Brain microvascular endothelial cell (primary cell): ENCODE data around the gene GRM8.
"Not testable (repeated sequence)": the region's sequence is repeated elsewhere in the genome, so short reads cannot be mapped to it uniquely, and the experiment has no call there.

Experiments
- DNase-seq: peaks from one replicate; pipeline ENCODE4 v3.0.0-alpha.2; 2020
- H3K27ac ChIP-seq: fragments of 250-450 bp; sonication (Bioruptor Pico); 2 replicates; pipeline ENCODE4 v1.5.1; 2020; ENCODE audit warnings: mild to moderate bottlenecking, moderate library complexity
- H3K27me3 ChIP-seq: fragments of 250-450 bp; sonication (Bioruptor Pico); replicated peaks from 2 replicates; pipeline ENCODE4 v1.5.1; 2020; ENCODE audit warnings: mild to moderate bottlenecking
- H3K36me3 ChIP-seq: fragments of 250-450 bp; sonication (Bioruptor Pico); replicated peaks from 2 replicates; pipeline ENCODE4 v1.5.1; 2020; ENCODE audit warnings: mild to moderate bottlenecking
- H3K4me3 ChIP-seq: 2 replicates; pipeline ENCODE4 v1.5.1; 2011; ENCODE audit warnings: low read depth, mild to moderate bottlenecking, control low read depth, low read length, moderate library complexity
- in situ Hi-C: cut with HindIII; loops from 2 replicates; pipeline ENCODE4 v1.10.0; 2017; ENCODE audit warnings: low sequenced_read_pairs, low pct_ligation_motif_present
- TF ChIP-seq, protein P1 (sequence below): IDR thresholded peaks from 2 replicates; pipeline ENCODE4 v1.5.1; 2011; ENCODE audit warnings: low read depth, mild to moderate bottlenecking, moderate library complexity, low read length, control low read depth, inconsistent platforms; ENCODE audit errors: missing control alignments

GRM8 gene

DNA sequence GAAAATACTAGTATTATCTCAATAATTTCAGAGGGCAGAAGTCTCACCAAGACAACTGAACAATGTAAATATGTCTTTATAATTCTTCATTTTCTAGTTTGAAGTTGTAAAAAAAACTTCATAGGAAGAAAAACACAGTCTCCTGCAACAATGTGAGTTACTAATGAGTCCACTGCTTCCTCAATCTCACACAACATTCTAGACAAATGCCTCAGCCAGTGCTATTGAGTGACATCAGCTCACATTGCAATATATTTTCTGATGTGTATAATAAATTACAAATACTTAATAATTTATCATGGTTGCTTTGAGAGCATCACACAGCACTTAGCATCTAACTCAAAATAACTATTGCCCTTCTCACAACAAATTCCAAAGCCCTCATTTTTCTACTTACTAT, 321.2 kb downstream of the GRM8 start:
- TF ChIP-seq, protein P1, sequence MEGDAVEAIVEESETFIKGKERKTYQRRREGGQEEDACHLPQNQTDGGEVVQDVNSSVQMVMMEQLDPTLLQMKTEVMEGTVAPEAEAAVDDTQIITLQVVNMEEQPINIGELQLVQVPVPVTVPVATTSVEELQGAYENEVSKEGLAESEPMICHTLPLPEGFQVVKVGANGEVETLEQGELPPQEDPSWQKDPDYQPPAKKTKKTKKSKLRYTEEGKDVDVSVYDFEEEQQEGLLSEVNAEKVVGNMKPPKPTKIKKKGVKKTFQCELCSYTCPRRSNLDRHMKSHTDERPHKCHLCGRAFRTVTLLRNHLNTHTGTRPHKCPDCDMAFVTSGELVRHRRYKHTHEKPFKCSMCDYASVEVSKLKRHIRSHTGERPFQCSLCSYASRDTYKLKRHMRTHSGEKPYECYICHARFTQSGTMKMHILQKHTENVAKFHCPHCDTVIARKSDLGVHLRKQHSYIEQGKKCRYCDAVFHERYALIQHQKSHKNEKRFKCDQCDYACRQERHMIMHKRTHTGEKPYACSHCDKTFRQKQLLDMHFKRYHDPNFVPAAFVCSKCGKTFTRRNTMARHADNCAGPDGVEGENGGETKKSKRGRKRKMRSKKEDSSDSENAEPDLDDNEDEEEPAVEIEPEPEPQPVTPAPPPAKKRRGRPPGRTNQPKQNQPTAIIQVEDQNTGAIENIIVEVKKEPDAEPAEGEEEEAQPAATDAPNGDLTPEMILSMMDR, result no peak
- DNase-seq, result no peak
- in situ Hi-C loops, result no loop called here

DNA sequence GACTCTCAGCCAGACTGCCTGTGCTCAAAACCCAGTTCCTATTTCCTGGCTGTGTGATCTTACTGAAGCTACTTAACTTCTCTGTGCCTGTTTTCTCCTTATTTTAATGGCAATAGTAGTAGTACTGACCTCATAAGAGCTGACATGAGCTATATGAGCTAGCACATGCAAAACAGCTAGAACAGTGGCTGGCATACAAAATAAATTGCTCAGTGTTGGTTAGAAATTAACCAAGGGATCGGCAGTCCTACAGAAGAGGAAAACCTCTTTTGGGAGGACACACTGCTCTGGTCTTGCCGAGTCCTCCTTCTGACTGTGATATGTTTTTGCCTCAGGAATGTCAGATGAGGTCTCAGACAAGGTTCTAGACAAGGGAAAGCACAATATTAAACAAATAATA, 322.6 kb downstream of the GRM8 start:
- H3K36me3 ChIP-seq, result no peaks in the 10 kb centered on the region
- H3K27me3 ChIP-seq, result no peaks in the 10 kb centered on the region
- TF ChIP-seq, protein P1, result no peak
- no peak overlapping the region for H3K4me3 ChIP-seq
- no peak for DNase-seq
- in situ Hi-C loops, result no loop called here
- no peak overlapping the region for H3K27ac ChIP-seq

More for the DNA sequence above, 321.2 kb downstream of the GRM8 start:
- no peaks in the 10 kb centered on the region for H3K27me3 ChIP-seq
- no peak overlapping the region for H3K27ac ChIP-seq
- no peak overlapping the region for H3K4me3 ChIP-seq
- H3K36me3 ChIP-seq, result no peaks in the 10 kb centered on the region

DNA sequence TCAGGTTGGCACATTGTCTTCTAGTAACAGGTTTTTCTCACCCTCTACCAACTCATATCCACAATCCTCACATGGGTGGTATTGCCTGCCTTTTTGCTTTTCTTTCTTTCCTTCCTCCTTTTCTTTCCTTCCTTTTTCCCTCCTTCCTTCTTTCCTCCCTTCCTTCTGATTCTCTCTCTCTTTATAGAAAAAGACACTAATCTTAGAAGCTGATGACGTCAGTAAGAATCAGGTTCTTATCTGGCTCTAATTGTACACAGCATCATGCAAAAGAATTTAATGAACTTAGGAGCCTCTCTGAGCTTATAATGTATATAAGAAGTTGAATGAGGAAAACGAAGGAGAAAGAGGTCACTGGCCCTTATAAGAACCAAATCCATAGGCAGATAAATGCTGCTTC, 328.3 kb downstream of the GRM8 start:
- Histone ChIP-seq H3K27ac (no peak overlapping the region), H3K36me3 (no peaks in the 10 kb centered on the region), H3K4me3 (no peak overlapping the region), H3K27me3 (no peaks in the 10 kb centered on the region)
- DNase-seq, result no peak
- TF ChIP-seq, protein P1, result no peak
- in situ Hi-C loops, result no loop called here

DNA sequence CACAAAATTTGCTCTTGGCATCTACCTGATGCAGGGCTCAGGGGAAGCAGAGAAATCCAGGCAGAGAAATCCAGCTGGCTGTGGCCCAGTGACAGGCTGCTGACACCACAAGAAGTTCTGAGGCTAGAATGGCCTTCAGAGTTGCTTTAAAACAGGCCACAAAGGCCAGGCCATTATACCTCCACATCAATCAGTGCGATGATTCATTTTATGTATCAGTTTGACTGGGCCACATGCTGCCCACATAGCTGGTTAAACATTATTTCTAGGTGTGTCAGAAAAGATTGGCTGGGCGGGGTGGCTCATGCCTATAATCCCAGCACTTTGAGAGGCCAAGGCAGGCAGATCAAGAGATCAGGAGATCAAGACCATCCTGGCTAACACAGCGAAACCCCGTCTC, 341.1 kb downstream of the GRM8 start:
- DNase-seq, H3K27me3 ChIP-seq, H3K36me3 ChIP-seq, H3K4me3 ChIP-seq, H3K27ac ChIP-seq, in situ Hi-C loops: not testable (repeated sequence)

GRCh38 chr7:126908564-126908963, 344.2 kb downstream of the GRM8 start:
- H3K27me3 ChIP-seq, H3K4me3 ChIP-seq, DNase-seq, H3K36me3 ChIP-seq, in situ Hi-C loops, H3K27ac ChIP-seq: not testable (repeated sequence)

DNA sequence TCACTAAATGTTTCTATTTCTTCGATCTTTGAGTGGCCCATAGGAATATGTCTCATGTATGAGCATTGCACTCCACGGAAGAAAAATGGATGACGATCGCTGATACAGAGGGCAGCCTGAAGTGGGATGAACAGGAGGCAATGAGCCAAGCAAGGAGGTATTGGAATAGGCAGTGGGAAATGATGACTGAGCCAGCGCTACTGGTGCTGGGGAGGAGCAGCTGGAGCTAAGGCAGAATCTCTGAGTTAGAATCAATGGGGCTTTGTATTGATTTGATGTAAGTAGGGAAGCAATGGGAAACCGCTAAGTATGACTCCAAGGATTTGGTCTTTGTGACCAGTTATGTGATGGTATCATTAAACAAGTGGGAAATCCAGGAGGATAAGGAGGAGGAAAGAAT, 345.1 kb downstream of the GRM8 start:
- H3K36me3 ChIP-seq, DNase-seq, in situ Hi-C loops, H3K4me3 ChIP-seq, H3K27ac ChIP-seq, H3K27me3 ChIP-seq: not testable (repeated sequence)

- H3K27ac ChIP-seq, H3K36me3 ChIP-seq, H3K27me3 ChIP-seq, DNase-seq, H3K4me3 ChIP-seq, in situ Hi-C loops: not testable (repeated sequence)
Measured at GRCh38 chr7:126905255-126905654, 347.5 kb downstream of the GRM8 start.

DNA sequence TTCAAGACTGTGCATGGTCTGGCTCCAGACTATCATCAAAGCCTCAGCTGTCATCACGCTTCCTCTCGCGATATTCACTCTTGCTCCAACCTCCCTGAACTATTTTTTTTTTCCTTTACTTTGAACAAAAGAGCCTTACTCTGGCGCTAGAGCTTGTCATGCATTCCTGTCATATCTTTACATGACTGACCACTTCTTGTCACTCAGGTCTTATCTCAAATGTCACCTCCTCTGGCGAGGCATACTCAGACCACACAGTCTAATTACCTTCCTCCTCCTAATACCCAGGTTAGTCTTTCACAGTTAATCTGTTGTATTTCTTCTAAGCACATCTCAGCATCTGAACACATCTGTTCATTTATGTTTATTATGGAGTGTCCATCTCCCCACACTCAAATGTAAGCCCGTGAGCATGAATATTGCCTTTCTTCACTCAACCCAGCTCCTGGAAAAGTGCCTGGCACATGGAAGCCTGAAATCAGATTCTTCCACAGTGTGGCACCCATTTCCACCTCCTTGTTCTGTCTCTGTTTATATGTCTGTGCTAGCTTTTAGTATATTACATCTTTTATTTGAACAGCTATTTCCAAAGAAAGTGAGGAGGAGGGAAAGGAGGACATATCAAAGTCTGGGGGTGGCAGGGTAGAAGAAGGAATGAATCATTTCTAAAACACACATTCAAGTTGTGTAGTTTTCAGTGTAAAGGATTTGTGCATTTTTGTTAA, 351.5 kb downstream of the GRM8 start:
- H3K27ac ChIP-seq, DNase-seq, H3K36me3 ChIP-seq, in situ Hi-C loops, H3K27me3 ChIP-seq, H3K4me3 ChIP-seq: not testable (repeated sequence)

- DNase-seq, H3K27me3 ChIP-seq, H3K4me3 ChIP-seq, H3K36me3 ChIP-seq, in situ Hi-C loops, H3K27ac ChIP-seq: not testable (repeated sequence)
Measured at GRCh38 chr7:126887980-126888379, 364.8 kb downstream of the GRM8 start.

GRCh38 chr7:126887560-126887959, 365.2 kb downstream of the GRM8 start:
- H3K36me3 ChIP-seq, H3K27me3 ChIP-seq, H3K4me3 ChIP-seq, in situ Hi-C loops, DNase-seq, H3K27ac ChIP-seq: not testable (repeated sequence)

- H3K4me3 ChIP-seq, in situ Hi-C loops, DNase-seq, H3K36me3 ChIP-seq, H3K27me3 ChIP-seq, H3K27ac ChIP-seq: not testable (repeated sequence)
Measured at GRCh38 chr7:126882730-126883129, 370.0 kb downstream of the GRM8 start.

GRCh38 chr7:126881908-126882307, 370.8 kb downstream of the GRM8 start:
- H3K27ac ChIP-seq, H3K36me3 ChIP-seq, H3K27me3 ChIP-seq, H3K4me3 ChIP-seq, in situ Hi-C loops, DNase-seq: not testable (repeated sequence)
